Measurements from ENCODE around the gene AHCYL2. TPM values are rescaled to one million over a fixed set of nuclear protein-coding genes. Genes with fewer than 3 reads are reported as not detected.

AHCYL2 gene
- total RNA-seq, 4 donors from 2014 or later, result 10.8 to 14.0 (median 13.7) TPM

GRCh38 chr7:129466796-129467195 is 242.0 kb downstream of the AHCYL2 start:
- H3K4me3 ChIP-seq, result no peak overlapping the region
- intact Hi-C loops (cut with DNase I), result no loop called here

GRCh38 chr7:129468087-129468486 is 243.3 kb downstream of the AHCYL2 start:
- Histone ChIP-seq H3K27me3 (no peaks in the 10 kb centered on the region), H3K9me3 (no peaks in the 10 kb centered on the region), H3K4me1 (no peaks in the 10 kb centered on the region), H3K4me3 (no peak overlapping the region), H3K36me3 (no peaks in the 10 kb centered on the region), H3K27ac (no peak overlapping the region)
- TF ChIP-seq CTCF (IDR thresholded peaks at IDR 0.05), result no peak
- no peak for TF ChIP-seq POLR2A (IDR thresholded peaks at IDR 0.05)
- 69 to 75% methylated on average over 1 of the region's 1 CpG for whole genome bisulfite sequencing, 2 donors
- intact Hi-C loops (cut with DNase I), result no loop called here
- no peak for DNase-seq

More at GRCh38 chr7:129466796-129467195, 242.0 kb downstream of the AHCYL2 start:
- Histone ChIP-seq H3K27me3 (no peaks in the 10 kb centered on the region), H3K27ac (no peak overlapping the region), H3K4me1 (no peaks in the 10 kb centered on the region), H3K9me3 (no peaks in the 10 kb centered on the region), H3K36me3 (no peaks in the 10 kb centered on the region)
- TF ChIP-seq CTCF (IDR thresholded peaks at IDR 0.05), result no peak
- TF ChIP-seq POLR2A (IDR thresholded peaks at IDR 0.05), result no peak
- 72 to 76% methylated on average over 3 of the region's 3 CpGs for WGBS, 2 donors
- DNase-seq, result no peak

DNA sequence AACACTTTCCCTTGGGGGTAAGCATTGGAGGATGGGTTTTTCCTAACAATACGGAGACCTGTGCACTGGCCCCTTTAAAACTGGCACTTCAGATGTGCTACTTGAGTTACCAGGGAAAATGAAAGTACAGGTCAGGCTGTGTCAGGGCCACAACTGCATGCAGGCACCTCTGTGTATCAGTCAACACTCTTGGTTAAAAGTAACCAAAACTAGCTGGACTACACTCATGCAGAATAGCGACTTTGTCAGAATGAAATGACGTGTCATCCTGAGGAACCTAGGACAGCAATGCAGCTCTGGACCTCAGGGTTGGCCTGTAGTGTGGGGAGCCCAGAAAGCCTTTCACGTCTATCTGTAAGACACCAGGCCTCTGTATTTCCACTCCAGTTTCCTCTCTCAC is 243.7 kb downstream of the AHCYL2 start:
- no peaks in the 10 kb centered on the region for H3K9me3 ChIP-seq
- no peak for TF ChIP-seq POLR2A (IDR thresholded peaks at IDR 0.05)
- no peak for TF ChIP-seq CTCF (IDR thresholded peaks at IDR 0.05)
- no peak overlapping the region for H3K27ac ChIP-seq
- H3K36me3 ChIP-seq, result no peaks in the 10 kb centered on the region
- WGBS, 2 donors, result 76 to 88% methylated on average over 4 of the region's 4 CpGs
- no peaks in the 10 kb centered on the region for H3K4me1 ChIP-seq
- H3K4me3 ChIP-seq, result no peak overlapping the region
- intact Hi-C loops (cut with DNase I), result no loop called here
- DNase-seq, result no peak
- H3K27me3 ChIP-seq, result no peaks in the 10 kb centered on the region

DNA sequence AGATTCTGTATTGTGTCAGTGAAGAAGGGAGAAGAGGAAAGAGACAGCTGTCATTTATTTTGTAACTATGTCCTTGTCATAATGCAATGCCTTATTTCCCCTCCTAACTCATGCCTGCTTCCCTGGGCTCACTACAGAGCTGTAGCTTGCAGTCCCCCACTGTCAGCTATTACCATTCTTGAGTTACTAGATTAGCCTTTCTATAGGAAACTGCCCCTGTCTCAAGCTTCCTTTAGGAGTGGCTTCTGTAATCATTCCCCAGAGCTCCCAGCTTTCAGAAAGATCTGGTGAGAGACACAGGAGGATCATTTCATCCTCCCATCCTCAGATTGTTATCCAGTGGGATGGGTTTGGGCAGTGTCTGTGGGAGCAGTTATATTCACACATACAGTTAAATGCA is 245.1 kb downstream of the AHCYL2 start:
- Histone ChIP-seq H3K36me3 (no peaks in the 10 kb centered on the region), H3K27me3 (no peaks in the 10 kb centered on the region), H3K4me3 (no peak overlapping the region), H3K4me1 (no peaks in the 10 kb centered on the region), H3K9me3 (no peaks in the 10 kb centered on the region), H3K27ac (no peak overlapping the region)
- TF ChIP-seq CTCF (IDR thresholded peaks at IDR 0.05) (no peak), POLR2A (IDR thresholded peaks at IDR 0.05) (no peak)
- DNase-seq, result no peak
- intact Hi-C loops (cut with DNase I), result no loop called here

GRCh38 chr7:129470411-129470810 is 245.6 kb downstream of the AHCYL2 start:
- intact Hi-C loops (cut with DNase I), result no loop called here
- WGBS, 2 donors, result 100% methylated on average over 1 of the region's 1 CpG; no CpG with 5 or more reads in 1 of the 2 donors
- Histone ChIP-seq H3K9me3 (no peaks in the 10 kb centered on the region), H3K27me3 (no peaks in the 10 kb centered on the region), H3K27ac (no peak overlapping the region), H3K4me1 (no peaks in the 10 kb centered on the region), H3K4me3 (no peak overlapping the region), H3K36me3 (no peaks in the 10 kb centered on the region)
- DNase-seq, result no peak
- TF ChIP-seq CTCF (IDR thresholded peaks at IDR 0.05) (no peak), POLR2A (IDR thresholded peaks at IDR 0.05) (no peak)
